Activated CD4-positive, CD25-positive, alpha-beta regulatory T cell treated with anti-CD3 and anti-CD28 coated beads, Interleukin-2, amount 50 U/mL, for 24 hours (primary cell): Measurements from ENCODE around the gene EXT2.
A peak's percentile ranks its signal among the peaks of the same experiment; 100 is the strongest.

Source experiments
- ATAC-seq, 2 donors: fragments of 150-1000 bp; cut with Tn5 transposase; one replicate each; pipeline ENCODE4 v1.10.0; 2021; ENCODE audit warnings: mild to moderate bottlenecking in 1 of 2, moderate library complexity in 1 of 2

Gene EXT2

GRCh38 chr11:44095506-44096359 is at the start of gene EXT2:
TSS of gene EXT2 (plus strand) at chr11:44095678. CDS start at chr11:44107713, 12,035 bp downstream.
- ATAC-seq = peak; percentile 92 to 93

DNA sequence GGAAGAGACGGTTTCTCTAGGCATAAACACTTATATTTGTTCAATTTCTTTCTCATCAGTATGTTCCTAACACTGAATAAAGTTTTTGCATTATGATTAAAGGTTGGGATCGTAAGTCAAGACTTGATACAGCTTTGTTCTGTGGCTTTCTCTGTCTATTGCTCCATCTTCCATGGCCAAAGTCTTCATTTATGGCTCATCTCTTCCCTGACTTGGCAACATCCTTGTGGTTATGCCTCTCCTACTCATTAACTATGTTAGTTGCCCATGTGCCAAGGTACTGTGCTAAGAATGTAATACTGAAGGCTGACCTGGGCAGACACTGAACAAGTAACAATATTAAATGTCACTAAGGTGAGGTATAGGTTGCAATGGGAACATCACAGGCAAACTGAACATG is 49.3 kb upstream of the EXT2 start:
- no peak for ATAC-seq

DNA sequence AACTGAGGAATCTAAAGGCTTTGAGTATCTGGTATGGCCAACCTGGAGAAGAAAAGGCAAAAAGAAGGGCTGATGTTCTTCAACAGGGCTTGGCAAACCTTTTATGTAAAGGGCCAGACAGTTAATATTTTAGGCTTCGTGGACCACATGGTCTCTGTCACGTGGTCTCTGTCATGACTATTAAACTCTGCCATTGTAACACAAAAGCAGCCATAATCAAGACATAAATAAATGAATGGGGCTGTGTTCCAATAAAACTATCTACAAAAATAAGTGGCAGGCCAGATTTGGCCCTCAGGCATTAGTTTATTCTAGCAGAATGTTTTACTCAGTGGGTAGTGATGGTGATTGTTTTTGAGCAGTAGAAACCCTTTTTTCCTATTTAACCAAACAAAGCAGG is 48.2 kb upstream of the EXT2 start:
- ATAC-seq = no peak

DNA sequence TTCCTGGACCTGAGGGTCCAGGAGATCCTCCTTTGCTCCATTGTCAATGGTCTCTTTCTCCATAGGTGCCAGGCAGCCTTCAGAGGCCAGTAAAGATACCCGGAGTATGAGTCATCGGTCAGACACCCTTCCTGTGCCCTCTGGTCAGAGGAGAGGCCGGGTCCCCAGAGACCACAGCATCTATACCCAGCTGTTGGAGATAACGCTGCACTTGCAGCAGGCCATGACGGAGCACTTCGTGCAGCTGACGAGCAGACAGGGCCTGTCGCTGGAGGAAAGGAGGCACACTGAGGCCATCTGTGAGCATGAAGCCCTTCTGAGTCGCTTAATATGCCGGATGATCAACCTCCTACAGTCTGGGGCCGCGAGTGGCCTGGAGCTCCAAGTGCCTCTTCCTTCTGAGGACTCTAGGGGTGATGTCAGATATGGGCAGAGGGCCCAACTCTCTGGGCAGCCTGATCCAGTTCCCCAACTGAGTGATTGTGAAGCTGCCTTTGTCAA is 47.5 kb upstream of the EXT2 start, which contains the start of gene ACCSL:
Gene ACCSL (plus strand): TSS at position 51 of the 501 bp plus-strand sequence. CDS start 56 bp downstream, at position 107.
- no peak for ATAC-seq

GRCh38 chr11:44049832-44050231 is 45.6 kb upstream of the EXT2 start:
- ATAC-seq = no peak

- ATAC-seq = no peak
These were observed 44.3 kb upstream of the EXT2 start for GRCh38 chr11:44051171-44051570.

- no peak for ATAC-seq
These were observed 38.1 kb upstream of the EXT2 start for GRCh38 chr11:44057340-44057739.

- ATAC-seq = no peak
These were observed 37.2 kb upstream of the EXT2 start for GRCh38 chr11:44058275-44058674.

DNA sequence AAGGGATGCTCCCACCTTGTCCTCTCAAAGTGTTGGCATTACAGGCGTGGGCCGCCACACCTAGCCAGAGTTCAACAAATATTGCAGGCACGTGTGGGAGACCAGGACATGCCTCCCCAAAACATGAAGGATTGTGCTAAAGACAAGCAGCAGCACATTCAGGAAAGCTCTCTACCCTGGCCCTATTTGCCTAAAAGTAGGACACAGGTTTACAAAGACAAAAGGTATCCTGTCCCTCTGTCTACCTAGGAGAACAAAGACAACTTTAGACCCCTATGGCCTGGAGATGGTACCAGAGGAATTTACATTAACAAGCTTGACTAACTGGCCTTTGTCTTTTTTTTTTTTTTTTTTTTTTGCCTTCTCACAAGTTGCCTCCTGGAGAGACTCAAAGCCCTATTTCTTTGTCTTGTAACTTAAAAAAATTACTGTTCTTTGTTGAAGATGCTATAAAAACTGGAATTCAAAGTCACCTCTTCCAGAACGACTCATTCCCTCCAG is 30.3 kb upstream of the EXT2 start:
- no peak for ATAC-seq

DNA sequence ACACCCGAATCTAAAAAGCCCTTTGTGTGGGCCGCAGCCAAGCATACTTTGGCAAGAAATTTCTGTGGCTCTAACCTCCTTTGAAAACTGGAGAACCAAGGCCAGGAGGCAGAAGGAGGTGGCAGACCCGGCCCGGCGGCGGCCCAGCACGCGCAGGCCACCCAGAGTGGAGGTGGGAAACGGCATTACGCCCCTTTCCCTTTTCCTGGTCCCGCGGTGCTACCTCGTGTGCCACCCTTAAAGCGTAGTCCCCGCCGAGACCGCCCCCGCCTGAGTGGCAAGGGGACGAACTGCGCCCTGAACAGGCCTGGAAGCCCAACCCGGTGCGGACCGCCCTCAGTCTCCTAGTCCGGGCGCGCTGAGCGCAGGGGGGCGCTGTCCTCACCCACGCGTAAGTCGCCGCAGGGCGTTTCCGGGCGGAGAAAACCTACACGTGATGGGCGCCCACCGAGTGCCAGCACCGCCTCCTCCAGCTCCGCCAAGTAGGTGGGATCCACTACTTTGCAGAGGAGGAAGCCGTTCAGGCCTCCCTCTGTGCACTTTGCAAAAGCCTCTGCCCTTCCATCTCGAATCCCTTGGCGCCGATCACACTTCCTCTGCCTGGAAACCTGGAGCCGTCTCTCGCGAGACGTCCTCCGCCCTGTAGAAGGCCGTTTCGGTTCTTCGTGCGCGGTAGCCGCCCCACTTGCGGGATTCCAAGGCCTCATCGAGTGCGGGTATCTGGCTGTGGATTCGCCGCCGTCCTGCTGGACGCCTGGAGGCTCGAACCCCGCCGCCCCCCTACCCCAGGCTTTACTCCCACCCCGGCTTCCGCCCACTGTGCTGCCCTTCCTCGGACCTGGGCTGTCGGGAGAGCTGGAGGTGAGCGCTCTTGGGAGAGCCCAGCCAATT is 29.4 kb upstream of the EXT2 start, which contains the start of gene ACCS:
Gene ACCS (plus strand): TSS at position 430 of the 891 bp plus-strand sequence. CDS start 1,358 bp downstream, outside the sequence.
- ATAC-seq = peak; percentile 97

DNA sequence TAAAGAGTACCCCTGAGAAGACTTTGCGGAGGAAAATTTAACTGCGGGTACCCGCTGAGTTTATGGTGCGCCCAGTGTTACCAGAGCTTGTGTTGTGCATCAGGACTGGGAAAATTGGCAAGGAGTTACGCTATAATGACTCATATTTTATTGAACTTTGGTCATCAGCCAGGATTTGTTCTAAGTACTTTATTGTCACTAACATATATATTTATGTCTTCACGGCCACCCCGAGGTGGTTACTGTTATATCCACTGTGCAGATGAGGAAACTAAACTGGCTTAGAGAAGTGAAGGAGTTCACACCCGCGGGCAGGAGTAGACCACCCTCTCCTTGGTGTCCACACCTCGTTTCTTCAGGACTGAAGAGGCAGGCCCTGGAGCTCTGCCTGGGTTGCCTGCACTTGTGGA is 28.7 kb upstream of the EXT2 start:
- no peak for ATAC-seq

DNA sequence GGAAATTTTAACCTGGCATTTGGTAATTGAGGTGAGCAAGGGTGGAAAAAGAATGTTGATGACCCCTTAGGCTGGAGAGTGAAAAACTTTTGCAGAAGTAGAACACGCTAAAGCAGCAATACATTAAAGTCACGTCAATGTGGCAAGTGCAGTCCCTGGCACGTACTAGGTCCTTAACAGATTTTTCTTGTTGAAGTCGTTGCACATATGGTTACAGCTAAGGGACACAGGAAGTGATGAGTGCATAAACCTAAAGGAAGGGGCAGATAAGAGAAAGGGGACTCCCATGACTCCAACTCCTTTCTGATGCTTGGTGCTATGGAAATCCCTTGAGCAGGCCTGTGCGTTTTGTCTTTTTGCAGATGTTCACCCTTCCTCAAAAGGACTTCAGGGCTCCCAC is 28.2 kb upstream of the EXT2 start:
- no peak for ATAC-seq

DNA sequence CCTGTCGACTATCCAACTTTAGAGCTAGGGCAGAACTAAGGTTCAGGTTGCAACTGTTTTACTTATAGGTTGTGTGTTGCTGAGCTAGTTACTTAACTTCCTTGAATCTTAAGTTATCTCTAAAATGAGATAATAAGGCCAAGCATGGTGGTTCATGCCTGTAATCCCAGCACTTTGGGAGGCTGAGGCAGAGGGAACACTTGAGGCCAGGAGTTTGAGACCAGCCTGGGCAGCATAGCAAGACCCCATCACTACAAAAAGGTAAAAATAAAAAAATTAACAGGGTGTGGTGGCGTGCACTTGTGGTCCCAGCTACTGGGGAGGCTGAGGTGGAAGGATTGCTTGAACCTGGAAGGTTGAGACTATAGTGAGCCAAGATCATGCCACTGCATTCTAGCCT is 27.3 kb upstream of the EXT2 start:
- ATAC-seq = no peak

GRCh38 chr11:44071157-44071556 is 24.3 kb upstream of the EXT2 start:
- no peak for ATAC-seq

GRCh38 chr11:44072757-44073658 is 22.5 kb upstream of the EXT2 start:
- ATAC-seq = no peak

GRCh38 chr11:44078794-44079193 is 16.7 kb upstream of the EXT2 start:
- ATAC-seq = no peak

DNA sequence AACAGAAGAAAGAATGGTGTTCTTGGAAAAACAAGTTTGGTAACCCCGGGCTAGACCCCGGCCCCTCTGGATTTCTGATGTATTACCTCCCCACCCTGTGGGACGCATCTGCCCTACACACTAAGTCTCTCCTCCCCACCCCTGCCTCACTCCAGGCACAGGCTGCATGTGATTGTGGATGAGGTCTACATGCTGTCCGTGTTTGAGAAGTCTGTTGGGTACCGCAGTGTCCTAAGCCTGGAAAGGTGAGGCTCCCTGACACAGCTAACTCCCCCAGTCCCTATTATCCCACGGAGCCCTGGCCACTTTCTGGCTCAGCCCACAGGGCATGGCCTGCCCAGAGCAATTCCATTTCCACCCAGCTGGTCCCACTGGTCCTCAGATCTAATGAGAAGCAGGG is 16.1 kb upstream of the EXT2 start:
- no peak for ATAC-seq

GRCh38 chr11:44080951-44081350 is 14.5 kb upstream of the EXT2 start:
- no peak for ATAC-seq

DNA sequence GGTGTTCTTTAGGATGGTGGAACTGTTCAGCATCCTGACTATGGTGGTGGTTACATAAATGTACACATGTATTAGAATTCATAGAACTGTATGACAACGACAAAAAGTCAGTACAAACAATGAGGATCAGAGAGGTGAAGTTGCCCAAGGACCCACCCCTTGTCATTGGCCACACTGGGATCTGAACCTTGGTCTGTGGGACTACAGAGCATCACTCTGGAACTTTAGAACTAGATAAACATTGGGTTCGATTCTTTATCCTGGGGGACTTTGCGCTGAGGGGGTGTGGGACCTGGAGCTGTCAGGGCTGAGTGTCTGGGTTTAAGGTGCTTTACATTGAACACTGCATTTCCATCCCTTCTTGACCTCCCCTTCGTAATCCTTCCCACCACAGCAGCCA is 12.8 kb upstream of the EXT2 start:
- ATAC-seq = no peak

DNA sequence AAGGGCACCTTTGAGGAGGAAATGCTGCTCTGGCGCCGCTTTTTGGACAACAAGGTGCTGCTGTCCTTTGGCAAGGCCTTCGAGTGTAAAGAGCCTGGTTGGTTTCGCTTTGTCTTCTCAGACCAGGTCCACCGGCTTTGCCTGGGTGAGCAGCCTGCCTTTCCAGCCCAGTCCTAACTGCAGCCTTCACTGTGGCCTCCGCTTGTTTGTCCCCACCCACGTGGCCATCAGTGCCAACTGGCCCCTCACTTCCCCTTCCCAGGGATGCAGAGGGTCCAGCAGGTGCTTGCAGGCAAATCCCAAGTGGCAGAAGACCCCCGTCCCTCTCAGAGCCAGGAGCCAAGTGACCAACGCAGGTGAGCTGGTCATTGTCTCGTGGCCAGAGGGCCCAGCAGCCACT is 12.0 kb upstream of the EXT2 start:
- no peak for ATAC-seq

GRCh38 chr11:44083906-44084305 is 11.6 kb upstream of the EXT2 start:
- no peak for ATAC-seq

- ATAC-seq = no peak
These were observed 10.1 kb upstream of the EXT2 start for GRCh38 chr11:44085330-44085729.
